ENCODE measurements around the gene NUP188. TPM values are rescaled to one million over a fixed set of nuclear protein-coding genes. Genes with fewer than 3 reads are reported as not detected.
A peak's percentile ranks its signal among the peaks of the same experiment; 100 is the strongest.
"Not testable (repeated sequence)": the region's sequence is repeated elsewhere in the genome, so short reads cannot be mapped to it uniquely, and the experiment has no call there.

Gene NUP188
- polyA plus RNA-seq, 4 donors, result 35.2 to 60.5 (median 47.4) TPM

- no peak for DNase-seq (ENCODE audit: low read depth in 4 of 4, low spot score in 2 of 4)
Measured at GRCh38 chr9:129023036-129023907, 75.8 kb downstream of the NUP188 start.

- no peak for DNase-seq (ENCODE audit: low read depth in 4 of 4, low spot score in 2 of 4)
Measured at GRCh38 chr9:129023908-129024233, 76.4 kb downstream of the NUP188 start.

GRCh38 chr9:129026442-129027223, 79.1 kb downstream of the NUP188 start:
- DNase-seq (ENCODE audit: low read depth in 4 of 4, low spot score in 2 of 4), result peak in 2 of 4 donors; percentile 54 to 67

- DNase-seq (ENCODE audit: low read depth in 4 of 4, low spot score in 2 of 4), result no peak
Measured at GRCh38 chr9:129027224-129027684, 79.8 kb downstream of the NUP188 start.

GRCh38 chr9:129027685-129028191, 80.2 kb downstream of the NUP188 start:
- DNase-seq (ENCODE audit: low read depth in 4 of 4, low spot score in 2 of 4), result no peak

- DNase-seq (ENCODE audit: low read depth in 4 of 4, low spot score in 2 of 4), result peak in 3 of 4 donors; percentile 79 to 87 (median 81)
Measured at GRCh38 chr9:129028192-129028966, 80.9 kb downstream of the NUP188 start, which contains the start of gene SH3GLB2. TSS of gene SH3GLB2 (minus strand) at chr9:129028331. CDS start at chr9:129028154, 177 bp downstream.

GRCh38 chr9:129030191-129030590, 82.7 kb downstream of the NUP188 start:
- DNase-seq (ENCODE audit: low read depth in 4 of 4, low spot score in 2 of 4), result no peak

- DNase-seq (ENCODE audit: low read depth in 4 of 4, low spot score in 2 of 4), result no peak
Measured at GRCh38 chr9:129031514-129031913, 84.0 kb downstream of the NUP188 start.

GRCh38 chr9:129032541-129033159, 85.2 kb downstream of the NUP188 start:
- no peak for DNase-seq (ENCODE audit: low read depth in 4 of 4, low spot score in 2 of 4)

- no peak for DNase-seq (ENCODE audit: low read depth in 4 of 4, low spot score in 2 of 4)
Measured at GRCh38 chr9:129033216-129033615, 85.7 kb downstream of the NUP188 start.

GRCh38 chr9:129035838-129036237, 88.3 kb downstream of the NUP188 start:
- not testable (repeated sequence) for DNase-seq (ENCODE audit: low read depth in 4 of 4, low spot score in 2 of 4)

GRCh38 chr9:129036241-129036922, 88.9 kb downstream of the NUP188 start, which contains the start of gene MIGA2:
TSS of gene MIGA2 (plus strand) at chr9:129036626. CDS start at chr9:129040595, 3,969 bp downstream.
- DNase-seq (ENCODE audit: low read depth in 4 of 4, low spot score in 2 of 4), result peak; percentile 87 to 98 (median 92)

- no peak for DNase-seq (ENCODE audit: low read depth in 4 of 4, low spot score in 2 of 4)
Measured at GRCh38 chr9:129036923-129037766, 89.6 kb downstream of the NUP188 start.

GRCh38 chr9:129037767-129038098, 90.2 kb downstream of the NUP188 start:
- DNase-seq (ENCODE audit: low read depth in 4 of 4, low spot score in 2 of 4), result no peak

GRCh38 chr9:129038109-129038852, 90.8 kb downstream of the NUP188 start:
- DNase-seq (ENCODE audit: low read depth in 4 of 4, low spot score in 2 of 4), result no peak

GRCh38 chr9:129040113-129040643, 92.7 kb downstream of the NUP188 start:
- DNase-seq (ENCODE audit: low read depth in 4 of 4, low spot score in 2 of 4), result no peak

GRCh38 chr9:129042016-129042415, 94.5 kb downstream of the NUP188 start:
- no peak for DNase-seq (ENCODE audit: low read depth in 4 of 4, low spot score in 2 of 4)

- no peak for DNase-seq (ENCODE audit: low read depth in 4 of 4, low spot score in 2 of 4)
Measured at GRCh38 chr9:129052592-129052991, 105.1 kb downstream of the NUP188 start.

Measured in left renal cortex interstitium (tissue), 4 donors.